Gastroesophageal sphincter (tissue), 3 donors: ENCODE measurements around the gene STON2.

ENCODE experiments used
- EP300 ChIP-seq: sonication (generic); formaldehyde crosslinking; IDR thresholded peaks from one replicate; pipeline ENCODE4 v1.6.1; 2017; ENCODE audit warnings: antibody characterized with exemption, mild to moderate bottlenecking
- TF ChIP-seq, protein P1 (sequence below), 4 experiments: fragments of 200-600 bp in 2 of 4; fragments of 450-650 bp in 2 of 4; sonication (generic) in 1 of 4; IDR thresholded peaks; one replicate each; pipeline ENCODE4 v1.5.1; 2017 to 2019; ENCODE audit warnings: antibody characterized with exemption in 4 of 4, mild to moderate bottlenecking in 2 of 4, moderate library complexity in 2 of 4

DNA sequence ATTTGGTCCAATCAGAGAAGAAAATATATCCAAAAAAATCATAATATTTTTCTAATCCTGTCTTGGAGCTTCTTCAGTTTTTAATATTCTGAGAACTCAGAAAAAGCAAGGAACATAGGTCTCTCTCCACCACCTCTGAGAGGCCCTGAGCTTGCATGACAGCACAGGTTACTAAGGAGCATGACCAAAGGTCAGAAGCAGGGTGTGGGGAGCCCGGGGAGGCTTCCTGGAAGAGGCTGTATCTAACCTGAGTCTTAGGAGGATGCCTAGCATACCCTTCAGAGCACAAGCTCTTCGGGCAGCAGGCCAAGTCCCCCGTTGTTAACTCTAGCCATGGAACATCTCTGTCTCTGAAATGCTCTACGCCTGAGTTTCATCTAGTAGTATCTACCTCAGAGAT, 15.7 kb upstream of the STON2 start:
- TF ChIP-seq, protein P1, sequence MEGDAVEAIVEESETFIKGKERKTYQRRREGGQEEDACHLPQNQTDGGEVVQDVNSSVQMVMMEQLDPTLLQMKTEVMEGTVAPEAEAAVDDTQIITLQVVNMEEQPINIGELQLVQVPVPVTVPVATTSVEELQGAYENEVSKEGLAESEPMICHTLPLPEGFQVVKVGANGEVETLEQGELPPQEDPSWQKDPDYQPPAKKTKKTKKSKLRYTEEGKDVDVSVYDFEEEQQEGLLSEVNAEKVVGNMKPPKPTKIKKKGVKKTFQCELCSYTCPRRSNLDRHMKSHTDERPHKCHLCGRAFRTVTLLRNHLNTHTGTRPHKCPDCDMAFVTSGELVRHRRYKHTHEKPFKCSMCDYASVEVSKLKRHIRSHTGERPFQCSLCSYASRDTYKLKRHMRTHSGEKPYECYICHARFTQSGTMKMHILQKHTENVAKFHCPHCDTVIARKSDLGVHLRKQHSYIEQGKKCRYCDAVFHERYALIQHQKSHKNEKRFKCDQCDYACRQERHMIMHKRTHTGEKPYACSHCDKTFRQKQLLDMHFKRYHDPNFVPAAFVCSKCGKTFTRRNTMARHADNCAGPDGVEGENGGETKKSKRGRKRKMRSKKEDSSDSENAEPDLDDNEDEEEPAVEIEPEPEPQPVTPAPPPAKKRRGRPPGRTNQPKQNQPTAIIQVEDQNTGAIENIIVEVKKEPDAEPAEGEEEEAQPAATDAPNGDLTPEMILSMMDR (IDR thresholded peaks at IDR 0.05), result no peak
- no peak for TF ChIP-seq EP300
